Lung (tissue), 12 donors: ENCODE results near the gene NAALADL2. TPM values are rescaled to one million over a fixed set of nuclear protein-coding genes. Genes with fewer than 3 reads are reported as not detected.
"Not testable (repeated sequence)": the region's sequence is repeated elsewhere in the genome, so short reads cannot be mapped to it uniquely, and the experiment has no call there.

Experiments used
- ATAC-seq: fragments of 200-7000 bp; cut with Tn5 transposase; one replicate; pipeline ENCODE4 v1.9.1; 2020; ENCODE audit warnings: moderate number of reproducible peaks; ENCODE audit not compliant: insufficient read depth, low FRiP score
- DNase-seq, 3 donors: peaks; one replicate each; pipeline ENCODE4 v3.0.0-alpha.2; 2013 to 2017
- H3K27ac ChIP-seq, 2 donors: one replicate each; pipeline ENCODE4 v1.5.1; 2013; ENCODE audit warnings: mild to moderate bottlenecking in 2 of 2, moderate library complexity in 2 of 2, control low read depth in 1 of 2, inconsistent platforms in 1 of 2, low read depth in 1 of 2, low read length in 1 of 2
- H3K27me3 ChIP-seq, 3 donors: one replicate each; pipeline ENCODE4 v1.5.1; 2013; ENCODE audit warnings: low read length in 2 of 3; ENCODE audit not compliant: control insufficient read depth in 3 of 3, insufficient read depth in 3 of 3
- H3K36me3 ChIP-seq, 4 donors: one replicate each; pipeline ENCODE4 v1.5.1; 2013; ENCODE audit warnings: low read length in 4 of 4, mild to moderate bottlenecking in 1 of 4, moderate library complexity in 1 of 4; ENCODE audit not compliant: control insufficient read depth in 4 of 4, insufficient read depth in 4 of 4
- H3K4me1 ChIP-seq, 5 donors: one replicate each; pipeline ENCODE4 v1.5.1; 2013; ENCODE audit warnings: low read length in 5 of 5, mild to moderate bottlenecking in 2 of 5, moderate library complexity in 1 of 5; ENCODE audit not compliant: control insufficient read depth in 5 of 5, insufficient read depth in 5 of 5
- H3K4me3 ChIP-seq: one replicate; pipeline ENCODE4 v1.5.1; 2013; ENCODE audit warnings: mild to moderate bottlenecking, control low read depth, moderate library complexity
- H3K9ac ChIP-seq, 2 donors: one replicate each; pipeline ENCODE4 v1.5.1; 2013; ENCODE audit warnings: low read length in 2 of 2, control low read depth in 1 of 2; ENCODE audit not compliant: insufficient read depth in 1 of 2
- H3K9me3 ChIP-seq, 4 donors: one replicate each; pipeline ENCODE4 v1.5.1; 2013; ENCODE audit warnings: low read length in 3 of 4, mild to moderate bottlenecking in 1 of 4, moderate library complexity in 1 of 4; ENCODE audit not compliant: control insufficient read depth in 4 of 4, insufficient read depth in 3 of 4
- CTCF ChIP-seq: IDR thresholded peaks from 2 replicates; pipeline ENCODE4 v1.5.1; 2012; ENCODE audit warnings: mild to moderate bottlenecking; ENCODE audit errors: control extremely low read depth, extremely low read depth
- WGBS, 2 donors: extraction: QIAGEN DNeasy Blood & Tissue Kit; methylation state at CpG; one replicate each; pipeline ENCODE4 v1.1.7; 2013; 5-methylcytosine and 5-hydroxymethylcytosine counted together
- polyA plus RNA-seq, 2 donors: library from polyadenylated mRNA; stranded (reverse); fragments of 200-250 nt; gene quantifications; one replicate each; pipeline ENCODE4 v1.2.1, GENCODE V29; 2013
- total RNA-seq, 2 donors: library from RNA; depleted of rRNA in 1 of 2; stranded (reverse); fragments of >200 nt in 1 of 2; gene quantifications; one replicate each; pipeline ENCODE4 v1.2.1, GENCODE V29; 2014 to 2021
- donor health status: control.
- donor health status: control.
- donor health status: Bipolar disorder and iron deficiency.
- donor health status: healthy.
- donor health status: DM: yes; HTN: yes; CAD: no.

NAALADL2 gene
- total and polyA plus RNA-seq, 4 donors = 0.49 to 46.7 (median 4.7) TPM

- H3K9ac ChIP-seq, H3K4me1 ChIP-seq, H3K9me3 ChIP-seq, DNase-seq, H3K27ac ChIP-seq, H3K27me3 ChIP-seq, ATAC-seq, H3K36me3 ChIP-seq, H3K4me3 ChIP-seq: not testable (repeated sequence)
- WGBS, 2 donors = 89 to 98% methylated on average over 12 to 28 of the region's 28 CpGs
Measured at GRCh38 chr3:175132706-175133105, 273.6 kb downstream of the NAALADL2 start.

DNA sequence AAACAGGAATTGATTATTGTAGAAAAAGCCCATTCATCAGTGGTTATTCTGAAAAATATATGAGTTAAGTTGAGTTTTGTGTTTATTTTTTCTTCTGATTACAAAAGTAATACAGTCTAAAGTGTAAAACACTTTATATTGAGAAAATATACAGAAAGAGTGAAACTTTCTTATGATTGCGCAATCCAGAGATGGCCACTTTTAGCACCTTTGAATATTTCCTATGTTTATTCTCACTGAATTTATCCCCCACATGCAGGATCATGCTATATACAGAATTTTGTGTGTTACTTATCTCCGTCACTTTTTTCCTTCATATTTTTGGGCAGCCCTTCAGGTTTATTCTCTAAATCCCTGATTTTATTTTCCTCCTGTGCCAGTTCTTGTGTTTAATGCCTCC lies 285.2 kb downstream of the NAALADL2 start:
- WGBS, 2 donors = 94 to 98% methylated on average over 2 of the region's 2 CpGs
- no peaks in the 10 kb centered on the region for H3K27me3 ChIP-seq
- H3K27ac ChIP-seq = no peak overlapping the region
- no peak for ATAC-seq
- no peak overlapping the region for H3K9ac ChIP-seq
- no peak for DNase-seq
- H3K9me3 ChIP-seq = peaks cover 0 to 4% (median 1%) of the 10 kb centered on the region in 4 donors
- no peaks in the 10 kb centered on the region for H3K36me3 ChIP-seq
- H3K4me1 ChIP-seq = no peaks in the 10 kb centered on the region
- TF ChIP-seq CTCF = no peak
- H3K4me3 ChIP-seq = no peak overlapping the region

DNA sequence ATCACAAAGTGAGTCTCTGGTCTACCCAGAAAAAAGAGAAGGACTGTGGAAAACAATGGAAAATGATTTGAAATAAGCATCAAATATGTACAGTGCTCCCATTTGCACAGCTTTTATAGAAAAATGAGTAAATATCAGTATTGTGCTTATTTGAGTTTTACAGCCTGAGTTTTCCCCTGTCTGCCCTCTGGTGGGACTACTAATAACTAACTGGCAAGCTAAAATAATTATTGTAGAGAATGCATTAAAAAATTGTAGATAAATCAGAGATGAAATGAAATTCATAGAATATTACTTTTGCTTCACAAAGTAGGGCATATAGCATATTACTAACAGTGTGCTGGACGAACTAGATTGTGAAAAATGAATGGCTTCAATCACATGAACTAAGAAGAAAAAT lies 287.1 kb downstream of the NAALADL2 start:
- Histone ChIP-seq H3K9me3 (peaks cover 0 to 4% (median 1%) of the 10 kb centered on the region in 4 donors), H3K27ac (no peak overlapping the region), H3K36me3 (no peaks in the 10 kb centered on the region), H3K27me3 (no peaks in the 10 kb centered on the region), H3K4me1 (no peaks in the 10 kb centered on the region), H3K4me3 (no peak overlapping the region), H3K9ac (no peak overlapping the region)
- DNase-seq = peak in 2 of 3 donors; percentile 54 to 63
- ATAC-seq = no peak
- no peak for TF ChIP-seq CTCF
- 79 to 85% methylated on average over 1 of the region's 1 CpG for WGBS, 2 donors

DNA sequence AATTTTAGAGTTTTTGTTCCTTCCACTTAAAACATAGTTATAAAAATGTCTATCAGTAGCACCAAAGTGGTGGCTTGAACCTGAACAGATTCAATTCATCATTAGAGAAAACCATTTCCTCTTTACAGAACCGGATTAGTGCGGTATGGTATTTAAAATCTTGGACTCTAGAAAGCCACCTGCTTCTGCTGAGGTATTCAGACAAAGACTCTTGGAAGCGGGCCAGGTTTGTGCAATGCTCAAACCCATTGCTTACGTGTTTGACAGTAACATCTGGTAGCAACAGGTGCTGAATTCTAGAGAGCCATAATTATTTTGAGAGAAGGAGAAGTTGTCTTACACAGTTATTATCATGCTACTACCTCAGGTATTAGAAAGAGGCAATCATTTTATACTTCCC lies 290.5 kb downstream of the NAALADL2 start:
- TF ChIP-seq CTCF = no peak
- Histone ChIP-seq H3K36me3 (no peaks in the 10 kb centered on the region), H3K9me3 (peaks cover 0 to 4% (median 1%) of the 10 kb centered on the region in 4 donors), H3K27me3 (no peaks in the 10 kb centered on the region), H3K9ac (no peak overlapping the region), H3K4me1 (no peaks in the 10 kb centered on the region), H3K27ac (no peak overlapping the region), H3K4me3 (no peak overlapping the region)
- WGBS, 2 donors = 23 to 40% methylated on average over 4 of the region's 4 CpGs
- DNase-seq = peak; percentile 20 to 47 (median 22)
- ATAC-seq = no peak
